ENCODE data around the gene CEP170B. TPM values are rescaled to one million over a fixed set of nuclear protein-coding genes. Genes with fewer than 3 reads are reported as not detected.

Gene CEP170B
- total and polyA plus RNA-seq, 2 of the 13 experiments (the other 11 are each of a cell fraction or from before 2014, with no cell fraction given), result 4.3 to 8.8 TPM

DNA sequence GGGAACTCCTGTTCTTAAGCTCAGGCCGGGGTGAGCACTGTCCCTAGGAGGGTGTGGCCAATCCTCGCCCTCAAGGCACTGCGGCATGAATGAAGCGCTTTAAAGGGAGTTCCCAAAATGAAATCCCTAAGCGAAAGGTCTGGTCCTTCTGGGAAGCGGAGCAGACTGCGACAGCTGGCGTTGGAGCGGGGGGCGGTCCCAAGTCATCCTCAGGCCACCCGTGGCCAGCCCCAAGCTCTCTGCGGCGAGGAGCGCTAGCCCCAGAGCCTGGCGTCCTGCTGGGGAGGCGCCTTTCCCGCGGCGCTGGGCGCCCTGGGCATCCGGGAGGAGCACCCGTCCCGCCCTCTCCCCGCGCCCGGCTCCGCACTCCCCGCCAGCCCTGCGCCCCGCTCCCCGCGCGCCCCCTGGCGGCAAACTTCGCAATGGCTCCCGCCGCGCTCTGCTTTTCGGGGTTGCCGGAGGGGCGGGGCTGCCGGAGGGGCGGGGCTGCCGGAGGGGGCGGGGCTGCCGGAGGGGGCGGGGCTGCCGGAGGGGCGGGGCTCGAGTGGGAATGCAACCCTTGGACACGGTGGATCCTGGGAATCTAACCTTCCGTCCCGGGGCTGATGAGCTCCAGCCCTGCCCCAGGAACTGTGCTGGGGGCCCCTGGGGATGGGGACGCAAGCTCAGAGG, 38.7 kb upstream of the CEP170B start (continued):
- TF ChIP-seq ZBTB40 (IDR thresholded peaks at IDR 0.05) (no peak), ZBTB40 (CRISPR knock-in tag; IDR thresholded peaks at IDR 0.05) (no peak), ZUFSP (CRISPR knock-in tag; IDR thresholded peaks at IDR 0.05; ENCODE audit: borderline replicate concordance) (no peak), YEATS4 (CRISPR knock-in tag; IDR thresholded peaks at IDR 0.05; ENCODE audit: borderline replicate concordance) (peak; percentile 0; the same call in 1 of the 2 replicates), POGZ (CRISPR knock-in tag; IDR thresholded peaks at IDR 0.05) (no peak), ZNF557 (CRISPR knock-in tag; IDR thresholded peaks at IDR 0.05) (no peak), CBX5 (CRISPR knock-in tag; IDR thresholded peaks at IDR 0.05; ENCODE audit: borderline replicate concordance) (no peak), ZSCAN31 (CRISPR knock-in tag; IDR thresholded peaks at IDR 0.05; ENCODE audit: low read depth) (no peak), MEIS2 (CRISPR knock-in tag; IDR thresholded peaks at IDR 0.05) (0 out of 2 replicates have a peak, but pooled peaks have one; percentile 23), ZNF3 (CRISPR knock-in tag; IDR thresholded peaks at IDR 0.05) (no peak), MIXL1 (CRISPR knock-in tag; IDR thresholded peaks at IDR 0.05) (no peak), ZNF431 (CRISPR knock-in tag; IDR thresholded peaks at IDR 0.05; ENCODE audit: borderline replicate concordance, low read depth) (no peak), ZNF337 (CRISPR knock-in tag; IDR thresholded peaks at IDR 0.05; ENCODE audit: borderline replicate concordance, low read depth) (no peak)
- TF ChIP-seq, protein P1, sequence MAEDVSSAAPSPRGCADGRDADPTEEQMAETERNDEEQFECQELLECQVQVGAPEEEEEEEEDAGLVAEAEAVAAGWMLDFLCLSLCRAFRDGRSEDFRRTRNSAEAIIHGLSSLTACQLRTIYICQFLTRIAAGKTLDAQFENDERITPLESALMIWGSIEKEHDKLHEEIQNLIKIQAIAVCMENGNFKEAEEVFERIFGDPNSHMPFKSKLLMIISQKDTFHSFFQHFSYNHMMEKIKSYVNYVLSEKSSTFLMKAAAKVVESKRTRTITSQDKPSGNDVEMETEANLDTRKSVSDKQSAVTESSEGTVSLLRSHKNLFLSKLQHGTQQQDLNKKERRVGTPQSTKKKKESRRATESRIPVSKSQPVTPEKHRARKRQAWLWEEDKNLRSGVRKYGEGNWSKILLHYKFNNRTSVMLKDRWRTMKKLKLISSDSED (CRISPR knock-in tag; IDR thresholded peaks at IDR 0.05), result no peak
- TF ChIP-seq, protein P2, sequence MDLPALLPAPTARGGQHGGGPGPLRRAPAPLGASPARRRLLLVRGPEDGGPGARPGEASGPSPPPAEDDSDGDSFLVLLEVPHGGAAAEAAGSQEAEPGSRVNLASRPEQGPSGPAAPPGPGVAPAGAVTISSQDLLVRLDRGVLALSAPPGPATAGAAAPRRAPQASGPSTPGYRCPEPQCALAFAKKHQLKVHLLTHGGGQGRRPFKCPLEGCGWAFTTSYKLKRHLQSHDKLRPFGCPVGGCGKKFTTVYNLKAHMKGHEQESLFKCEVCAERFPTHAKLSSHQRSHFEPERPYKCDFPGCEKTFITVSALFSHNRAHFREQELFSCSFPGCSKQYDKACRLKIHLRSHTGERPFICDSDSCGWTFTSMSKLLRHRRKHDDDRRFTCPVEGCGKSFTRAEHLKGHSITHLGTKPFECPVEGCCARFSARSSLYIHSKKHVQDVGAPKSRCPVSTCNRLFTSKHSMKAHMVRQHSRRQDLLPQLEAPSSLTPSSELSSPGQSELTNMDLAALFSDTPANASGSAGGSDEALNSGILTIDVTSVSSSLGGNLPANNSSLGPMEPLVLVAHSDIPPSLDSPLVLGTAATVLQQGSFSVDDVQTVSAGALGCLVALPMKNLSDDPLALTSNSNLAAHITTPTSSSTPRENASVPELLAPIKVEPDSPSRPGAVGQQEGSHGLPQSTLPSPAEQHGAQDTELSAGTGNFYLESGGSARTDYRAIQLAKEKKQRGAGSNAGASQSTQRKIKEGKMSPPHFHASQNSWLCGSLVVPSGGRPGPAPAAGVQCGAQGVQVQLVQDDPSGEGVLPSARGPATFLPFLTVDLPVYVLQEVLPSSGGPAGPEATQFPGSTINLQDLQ (CRISPR knock-in tag; IDR thresholded peaks at IDR 0.05), result no peak
